ENCODE measurements around the gene EXOC4.

DNA sequence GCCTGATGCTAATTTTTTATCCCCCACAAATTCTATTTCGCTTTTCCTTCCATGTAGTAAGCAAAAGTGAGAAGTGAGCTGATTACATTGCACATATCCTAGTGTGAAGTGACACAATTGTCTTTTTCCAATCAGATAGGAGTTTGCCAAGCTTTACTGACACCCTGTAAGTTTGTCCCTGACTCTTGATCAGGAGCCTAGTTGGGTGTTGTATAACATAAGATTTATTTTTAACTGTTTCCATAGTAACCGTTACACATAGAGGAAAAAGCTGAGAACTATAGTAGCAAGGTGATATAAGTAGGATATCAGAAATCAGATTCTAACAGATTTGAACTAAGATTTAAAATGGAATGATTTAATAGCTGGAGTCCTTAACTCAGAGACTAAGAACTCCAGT lies 31.2 kb downstream of the EXOC4 start:
- TF ChIP-seq GATA3 (IDR thresholded peaks at IDR 0.05; ENCODE audit: low read depth, low read length) (no peak), GATA2 (IDR thresholded peaks at IDR 0.05; ENCODE audit: low read depth, low read length) (no peak)

Measured in SH-SY5Y (cell line).